A673 (cell line): Measurements from ENCODE around the gene C10orf62.
"Not testable (repeated sequence)": the region's sequence is repeated elsewhere in the genome, so short reads cannot be mapped to it uniquely, and the experiment has no call there.

ENCODE experiments used
- EZH2 ChIP-seq: fragments of 200-600 bp; sonication (generic); IDR thresholded peaks from 2 replicates; pipeline ENCODE4 v1.6.1; 2017; ENCODE audit warnings: borderline replicate concordance, low read depth, mild to moderate bottlenecking, mixed read lengths, antibody characterized with exemption, low read length; ENCODE audit not compliant: poor library complexity, severe bottlenecking
- TF ChIP-seq, protein P1 (sequence below): fragments of 300-800, 200-600 bp; sonication (generic); conservative IDR thresholded peaks from 2 replicates; pipeline ENCODE4 v1.5.1; 2017; ENCODE audit warnings: low read depth, mild to moderate bottlenecking, antibody characterized with exemption, low read length, moderate library complexity, mixed read lengths

DNA sequence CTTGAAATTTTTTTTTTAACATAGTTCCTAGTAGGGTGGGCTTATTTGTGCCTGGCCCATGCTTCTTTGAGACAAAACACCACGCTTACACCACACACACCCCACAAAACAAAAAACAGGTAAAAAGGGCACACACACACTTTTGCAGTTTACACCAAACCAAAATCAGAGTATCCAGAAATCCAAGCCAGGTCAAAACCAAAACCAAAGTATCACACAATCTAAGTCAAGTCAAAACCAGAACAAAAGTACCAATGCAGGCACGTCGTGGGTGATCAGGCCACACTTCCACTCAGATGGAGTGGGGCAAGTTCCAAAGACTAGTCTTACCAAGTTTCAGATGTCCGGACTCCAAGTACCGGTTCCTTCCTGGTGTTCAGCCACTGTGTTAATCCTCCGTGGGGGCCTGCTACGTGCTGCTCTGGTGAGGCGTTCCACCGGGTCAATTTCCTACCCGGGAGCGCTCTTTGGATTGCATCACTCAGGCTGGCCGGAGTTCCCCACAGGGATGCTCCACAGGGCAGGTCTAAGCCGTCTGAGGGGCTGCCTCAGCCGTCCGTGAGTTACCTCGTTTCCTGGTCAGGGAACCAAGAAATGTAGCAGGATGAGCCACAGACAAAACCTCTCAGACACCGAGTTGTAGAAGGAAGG lies 28.7 kb upstream of the C10orf62 start:
- TF ChIP-seq, protein P1, sequence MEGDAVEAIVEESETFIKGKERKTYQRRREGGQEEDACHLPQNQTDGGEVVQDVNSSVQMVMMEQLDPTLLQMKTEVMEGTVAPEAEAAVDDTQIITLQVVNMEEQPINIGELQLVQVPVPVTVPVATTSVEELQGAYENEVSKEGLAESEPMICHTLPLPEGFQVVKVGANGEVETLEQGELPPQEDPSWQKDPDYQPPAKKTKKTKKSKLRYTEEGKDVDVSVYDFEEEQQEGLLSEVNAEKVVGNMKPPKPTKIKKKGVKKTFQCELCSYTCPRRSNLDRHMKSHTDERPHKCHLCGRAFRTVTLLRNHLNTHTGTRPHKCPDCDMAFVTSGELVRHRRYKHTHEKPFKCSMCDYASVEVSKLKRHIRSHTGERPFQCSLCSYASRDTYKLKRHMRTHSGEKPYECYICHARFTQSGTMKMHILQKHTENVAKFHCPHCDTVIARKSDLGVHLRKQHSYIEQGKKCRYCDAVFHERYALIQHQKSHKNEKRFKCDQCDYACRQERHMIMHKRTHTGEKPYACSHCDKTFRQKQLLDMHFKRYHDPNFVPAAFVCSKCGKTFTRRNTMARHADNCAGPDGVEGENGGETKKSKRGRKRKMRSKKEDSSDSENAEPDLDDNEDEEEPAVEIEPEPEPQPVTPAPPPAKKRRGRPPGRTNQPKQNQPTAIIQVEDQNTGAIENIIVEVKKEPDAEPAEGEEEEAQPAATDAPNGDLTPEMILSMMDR, result not testable (repeated sequence)
- TF ChIP-seq EZH2, result not testable (repeated sequence)
